Thymus (tissue), 11 donors: Measurements from ENCODE around the gene CAMTA1. TPM values are rescaled to one million over a fixed set of nuclear protein-coding genes. Genes with fewer than 3 reads are reported as not detected.

Experiments
- DNase-seq, 9 donors: peaks; one replicate each; pipeline ENCODE4 v3.0.0-alpha.2; 2013; ENCODE audit warnings: low spot score in 9 of 9, low read depth in 6 of 9, missing footprints in 1 of 9
- H3K27ac ChIP-seq, 2 donors: one replicate each; pipeline ENCODE4 v1.5.1; 2013; ENCODE audit warnings: control low read depth in 1 of 2, low read depth in 1 of 2, low read length in 1 of 2, mild to moderate bottlenecking in 1 of 2, moderate library complexity in 1 of 2
- H3K27me3 ChIP-seq, 2 donors: one replicate each; pipeline ENCODE4 v1.5.1; 2013; ENCODE audit warnings: low read length in 1 of 2; ENCODE audit not compliant: control insufficient read depth in 2 of 2, insufficient read depth in 1 of 2
- H3K36me3 ChIP-seq, 2 donors: one replicate each; pipeline ENCODE4 v1.5.1; 2013; ENCODE audit warnings: low read length in 1 of 2, mild to moderate bottlenecking in 1 of 2, moderate library complexity in 1 of 2; ENCODE audit not compliant: control insufficient read depth in 2 of 2, insufficient read depth in 2 of 2
- H3K4me1 ChIP-seq, 2 donors: one replicate each; pipeline ENCODE4 v1.5.1; 2013; ENCODE audit warnings: low read length in 2 of 2; ENCODE audit not compliant: control insufficient read depth in 2 of 2, insufficient read depth in 2 of 2
- H3K4me3 ChIP-seq, 2 donors: one replicate each; pipeline ENCODE4 v1.5.1; 2013; ENCODE audit warnings: low read length in 2 of 2, control low read depth in 1 of 2, mild to moderate bottlenecking in 1 of 2
- H3K9me3 ChIP-seq, 2 donors: one replicate each; pipeline ENCODE4 v1.5.1; 2013; ENCODE audit warnings: low read length in 1 of 2, mild to moderate bottlenecking in 1 of 2; ENCODE audit not compliant: control insufficient read depth in 2 of 2, insufficient read depth in 1 of 2
- WGBS: extraction: QIAGEN DNeasy Blood & Tissue Kit; methylation state at CpG from one replicate; pipeline ENCODE4 v1.1.7; 2013; 5-methylcytosine and 5-hydroxymethylcytosine counted together
- polyA plus RNA-seq: library from polyadenylated mRNA; stranded (reverse); fragments of 200-250 nt; gene quantifications from one replicate; pipeline ENCODE4 v1.2.3, GENCODE V29; 2013
- total RNA-seq: library from RNA; stranded (reverse); fragments of 120-200 nt; gene quantifications from one replicate; pipeline ENCODE4 v1.2.4, GENCODE V29; 2013
- donor health status: healthy.

The CAMTA1 gene
- total and polyA plus RNA-seq, 2 donors = 32.0 to 158 TPM

- no peaks in the 10 kb centered on the region for H3K4me1 ChIP-seq
- H3K9me3 ChIP-seq = no peaks in the 10 kb centered on the region
- no peak for DNase-seq
- H3K27ac ChIP-seq = no peak overlapping the region
- WGBS = 86% methylated on average over 3 of the region's 3 CpGs
- H3K27me3 ChIP-seq = no peaks in the 10 kb centered on the region
- no peaks in the 10 kb centered on the region for H3K36me3 ChIP-seq
- H3K4me3 ChIP-seq = no peak overlapping the region
These were observed 1028.6 kb downstream of the CAMTA1 start for GRCh38 chr1:7813677-7814373.

Other genes with a start within 250 kb of the CAMTA1 start
- 11.1 TPM for gene NOL9, start 230.9 kb upstream of the CAMTA1 start, total RNA-seq
- gene NOL9, start 230.9 kb upstream of the CAMTA1 start, polyA plus RNA-seq = 8.6 TPM
- not detected for gene TAS1R1, start 230.1 kb upstream of the CAMTA1 start, total RNA-seq
- not detected for gene TAS1R1, start 230.1 kb upstream of the CAMTA1 start, polyA plus RNA-seq
- gene ZBTB48, start 205.5 kb upstream of the CAMTA1 start, total RNA-seq = 30.7 TPM
- 124 TPM for gene ZBTB48, start 205.5 kb upstream of the CAMTA1 start, polyA plus RNA-seq
- gene KLHL21, start 182.6 kb upstream of the CAMTA1 start, total RNA-seq = 8.0 TPM
- gene KLHL21, start 182.6 kb upstream of the CAMTA1 start, polyA plus RNA-seq = 13.6 TPM
- 3.5 TPM for gene PHF13, start 171.7 kb upstream of the CAMTA1 start, total RNA-seq
- gene PHF13, start 171.7 kb upstream of the CAMTA1 start, polyA plus RNA-seq = 11.4 TPM
- gene THAP3, start 160.6 kb upstream of the CAMTA1 start, total RNA-seq = 17.6 TPM
- 22.2 TPM for gene THAP3, start 160.6 kb upstream of the CAMTA1 start, polyA plus RNA-seq
- gene DNAJC11, start 83.6 kb upstream of the CAMTA1 start, total RNA-seq = 16.2 TPM
- 19.9 TPM for gene DNAJC11, start 83.6 kb upstream of the CAMTA1 start, polyA plus RNA-seq